ENCODE data around the gene FGF9.

The FGF9 gene

DNA sequence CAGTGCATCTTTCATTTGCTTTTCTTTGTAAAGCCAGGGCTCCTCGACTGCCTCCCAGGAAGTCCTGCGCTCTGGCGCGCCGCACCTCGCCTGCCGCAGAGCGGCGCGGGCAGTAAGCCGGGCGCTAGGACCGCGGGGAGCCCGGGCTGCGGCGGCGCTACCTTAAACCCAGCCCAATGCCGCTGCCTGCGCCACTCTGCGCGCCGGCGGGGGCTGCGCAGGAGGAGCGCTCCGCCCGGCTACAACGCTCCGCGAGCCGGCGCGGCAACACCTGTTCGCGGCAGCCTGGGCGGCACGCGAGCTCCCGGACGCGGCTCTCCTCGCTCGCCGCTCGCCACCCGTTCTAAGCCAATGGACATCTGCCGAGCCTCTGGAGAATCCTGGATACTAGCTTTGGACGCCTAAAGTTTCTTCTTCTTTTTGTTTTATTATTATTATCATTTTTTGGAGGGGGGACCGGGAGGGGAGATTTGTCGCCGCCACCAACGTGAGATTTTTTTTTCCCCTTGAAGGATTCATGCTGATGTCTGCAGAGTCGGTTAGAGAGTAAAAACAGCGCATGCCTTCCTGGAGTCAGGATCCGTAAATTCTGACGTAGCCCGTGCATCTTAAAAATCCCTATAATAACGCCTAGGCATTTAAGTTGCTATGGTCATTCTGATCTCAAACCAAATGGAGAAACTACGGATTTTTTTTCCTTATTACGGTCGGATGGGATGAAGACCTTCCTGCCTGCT lies at the start of gene FGF9:
FGF9 (plus strand) TSS at position 191 of the 737 bp plus-strand sequence. CDS start 840 bp downstream, outside the sequence.
- H3K9ac ChIP-seq (ENCODE audit: low read depth, low read length): peak within 1 kb of the TSS; percentile 36; the same call in 1 of the 2 replicates
- no peak within 1 kb of the TSS for H3K27ac ChIP-seq (ENCODE audit: low read depth, low read length)
- H3K9me3 ChIP-seq (ENCODE audit: control insufficient read depth, insufficient read depth, low read length): no peaks in the 10 kb centered on the region
- peaks cover 98% of the 10 kb centered on the region for H3K27me3 ChIP-seq (ENCODE audit: control insufficient read depth, insufficient read depth, low read length)
- H3K4me1 ChIP-seq (ENCODE audit: control insufficient read depth, insufficient read depth, low read length): peaks cover 34% of the 10 kb centered on the region
- no peaks in the 10 kb centered on the region for H3K36me3 ChIP-seq (ENCODE audit: control insufficient read depth, insufficient read depth, low read length)
- H3K4me3 ChIP-seq (ENCODE audit: low read depth, low read length): peak within 1 kb of the TSS; percentile 76

DNA sequence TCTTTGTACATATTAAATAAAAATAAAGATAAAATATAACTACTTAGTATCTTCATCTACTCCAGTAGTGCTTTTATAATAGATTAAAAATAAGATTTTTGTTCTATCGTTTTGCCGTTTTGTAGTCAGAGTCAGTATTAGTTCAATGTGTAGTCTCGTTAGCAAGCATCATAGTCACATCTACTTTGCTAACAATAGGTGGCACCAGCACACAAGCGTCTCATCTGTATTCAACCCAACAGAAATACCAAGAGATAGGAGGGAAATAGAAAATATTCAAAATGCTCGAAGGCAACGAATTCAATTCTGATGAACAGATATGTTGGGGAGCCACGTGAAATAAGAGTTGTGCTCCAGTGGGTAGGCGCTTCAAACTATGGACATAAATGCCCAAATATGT lies 45.5 kb upstream of the FGF9 start:
- no peaks in the 10 kb centered on the region for H3K36me3 ChIP-seq (ENCODE audit: control insufficient read depth, insufficient read depth, low read length)
- H3K4me3 ChIP-seq (ENCODE audit: low read depth, low read length): no peak overlapping the region
- H3K9ac ChIP-seq (ENCODE audit: low read depth, low read length): no peak overlapping the region
- no peak overlapping the region for H3K27ac ChIP-seq (ENCODE audit: low read depth, low read length)
- H3K27me3 ChIP-seq (ENCODE audit: control insufficient read depth, insufficient read depth, low read length): no peaks in the 10 kb centered on the region
- H3K4me1 ChIP-seq (ENCODE audit: control insufficient read depth, insufficient read depth, low read length): no peaks in the 10 kb centered on the region
- no peaks in the 10 kb centered on the region for H3K9me3 ChIP-seq (ENCODE audit: control insufficient read depth, insufficient read depth, low read length)

DNA sequence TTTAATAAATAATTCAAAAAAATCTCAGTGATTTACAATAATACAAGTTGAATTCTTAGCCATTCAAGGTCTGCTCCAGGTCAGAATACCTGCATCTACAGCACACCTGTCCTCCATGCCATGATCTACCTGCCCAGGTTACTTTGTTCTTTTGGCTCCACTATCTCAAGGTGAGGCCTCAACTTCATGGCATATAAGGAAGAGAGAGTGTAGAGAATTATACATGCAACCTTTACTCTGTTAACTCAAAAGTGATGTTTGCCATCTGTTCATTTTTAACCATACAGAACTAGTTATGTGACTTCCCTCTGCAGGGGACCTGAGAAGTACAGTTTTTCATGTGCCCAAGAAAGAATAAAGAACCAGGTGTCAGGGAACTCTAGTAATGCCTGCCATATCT lies 38.7 kb upstream of the FGF9 start:
- H3K4me3 ChIP-seq (ENCODE audit: low read depth, low read length): no peak overlapping the region

DNA sequence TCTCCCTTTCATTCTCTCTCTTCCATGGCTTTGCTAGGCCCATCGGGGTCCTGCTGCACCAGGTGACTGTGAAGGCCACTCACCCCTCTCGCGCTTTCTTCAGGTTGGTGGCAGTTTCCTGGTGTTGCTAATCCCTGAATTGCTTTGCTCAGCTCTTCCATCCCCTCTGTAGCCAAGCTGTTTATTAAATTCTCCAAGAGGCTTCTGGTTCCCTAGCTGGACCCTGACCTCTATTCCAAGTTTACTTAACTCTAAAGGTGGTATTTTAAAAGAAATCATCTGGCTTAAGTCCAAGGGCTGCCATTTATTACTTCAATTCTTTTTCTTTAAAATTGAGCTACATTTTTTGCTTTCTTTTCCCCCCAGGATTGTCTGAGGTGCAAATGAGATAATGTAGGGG lies 34.2 kb upstream of the FGF9 start:
- Histone ChIP-seq H3K27ac (ENCODE audit: low read depth, low read length) (no peak overlapping the region), H3K27me3 (ENCODE audit: control insufficient read depth, insufficient read depth, low read length) (no peaks in the 10 kb centered on the region)

More for the DNA sequence above, 38.7 kb upstream of the FGF9 start:
- Histone ChIP-seq H3K4me1 (ENCODE audit: control insufficient read depth, insufficient read depth, low read length) (no peaks in the 10 kb centered on the region), H3K9me3 (ENCODE audit: control insufficient read depth, insufficient read depth, low read length) (0 out of 2 replicates have a peak, but pooled peaks cover 7% of the 10 kb centered on the region), H3K27ac (ENCODE audit: low read depth, low read length) (no peak overlapping the region), H3K36me3 (ENCODE audit: control insufficient read depth, insufficient read depth, low read length) (no peaks in the 10 kb centered on the region), H3K9ac (ENCODE audit: low read depth, low read length) (no peak overlapping the region), H3K27me3 (ENCODE audit: control insufficient read depth, insufficient read depth, low read length) (no peaks in the 10 kb centered on the region)

DNA sequence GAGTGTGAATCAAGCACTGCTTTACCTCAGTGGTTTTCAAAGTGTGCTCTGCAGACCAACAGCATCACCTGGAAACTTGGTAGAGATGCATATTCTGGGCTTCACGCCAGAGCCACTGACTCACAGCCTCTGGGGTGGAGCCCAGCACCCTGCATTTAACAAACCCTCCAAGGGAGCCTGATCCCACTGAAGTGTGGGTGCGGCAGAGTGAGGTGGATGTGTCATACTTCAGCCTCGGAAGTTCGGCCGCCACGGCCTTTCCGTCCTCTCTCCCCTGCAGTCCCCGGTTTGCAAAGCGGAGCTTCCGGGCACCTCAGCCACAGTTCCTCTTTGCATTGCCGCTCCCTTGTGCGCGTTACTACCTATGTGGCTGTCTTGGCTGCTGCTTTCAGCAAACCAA lies 33.6 kb upstream of the FGF9 start:
- Histone ChIP-seq H3K27ac (ENCODE audit: low read depth, low read length) (no peak overlapping the region), H3K4me1 (ENCODE audit: control insufficient read depth, insufficient read depth, low read length) (no peaks in the 10 kb centered on the region), H3K27me3 (ENCODE audit: control insufficient read depth, insufficient read depth, low read length) (no peaks in the 10 kb centered on the region), H3K9ac (ENCODE audit: low read depth, low read length) (no peak overlapping the region), H3K36me3 (ENCODE audit: control insufficient read depth, insufficient read depth, low read length) (no peaks in the 10 kb centered on the region), H3K4me3 (ENCODE audit: low read depth, low read length) (no peak overlapping the region), H3K9me3 (ENCODE audit: control insufficient read depth, insufficient read depth, low read length) (no peaks in the 10 kb centered on the region)

More for the DNA sequence above, 34.2 kb upstream of the FGF9 start:
- Histone ChIP-seq H3K4me1 (ENCODE audit: control insufficient read depth, insufficient read depth, low read length) (no peaks in the 10 kb centered on the region), H3K9me3 (ENCODE audit: control insufficient read depth, insufficient read depth, low read length) (0 out of 2 replicates have a peak, but pooled peaks cover 2% of the 10 kb centered on the region), H3K9ac (ENCODE audit: low read depth, low read length) (no peak overlapping the region), H3K4me3 (ENCODE audit: low read depth, low read length) (no peak overlapping the region), H3K36me3 (ENCODE audit: control insufficient read depth, insufficient read depth, low read length) (no peaks in the 10 kb centered on the region)

DNA sequence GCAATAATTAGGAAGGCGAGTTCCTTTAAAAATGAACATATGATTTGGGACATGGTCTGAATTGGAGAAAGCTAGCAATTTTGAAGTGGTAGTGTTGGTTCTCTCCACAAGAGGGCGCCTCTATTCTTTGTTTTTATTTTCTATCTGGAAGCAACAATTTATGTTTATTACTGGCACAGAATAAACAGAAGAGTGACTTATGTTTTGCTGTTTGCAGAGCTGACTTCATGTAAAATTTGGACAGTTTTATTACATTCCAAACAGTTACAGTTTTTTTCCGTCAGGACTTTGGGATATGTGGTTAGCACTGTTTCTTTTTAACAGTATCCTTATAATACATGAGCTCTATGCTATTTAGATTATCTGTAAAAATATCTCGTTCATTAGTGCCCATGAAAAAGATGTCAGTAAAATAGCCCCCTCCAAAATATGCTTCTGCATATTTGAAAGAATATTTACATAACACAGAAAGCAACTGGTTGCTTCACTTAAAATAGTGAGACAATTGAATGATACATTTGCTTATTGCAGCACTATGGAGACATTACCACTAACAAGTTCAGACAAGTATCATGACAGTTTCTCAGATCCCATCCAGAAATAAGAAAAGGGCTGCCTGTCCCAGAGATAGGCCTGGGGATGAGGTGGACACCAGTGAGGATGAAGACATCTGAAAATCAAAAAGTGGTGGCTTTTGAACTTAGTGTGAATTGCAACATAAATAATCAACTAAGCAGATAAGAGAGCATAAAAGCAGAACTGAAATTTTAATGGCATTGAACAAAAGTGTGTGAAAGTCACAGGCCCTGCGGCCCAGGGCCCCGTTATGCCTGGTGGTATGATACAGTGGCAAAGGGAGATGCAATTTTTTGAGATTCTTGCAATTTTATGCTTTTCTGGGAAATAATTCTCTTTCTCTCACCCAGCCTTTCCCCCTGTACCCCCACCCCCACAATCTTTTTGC lies 32.3 kb upstream of the FGF9 start:
- Histone ChIP-seq H3K9me3 (ENCODE audit: control insufficient read depth, insufficient read depth, low read length) (no peaks in the 10 kb centered on the region), H3K4me1 (ENCODE audit: control insufficient read depth, insufficient read depth, low read length) (no peaks in the 10 kb centered on the region), H3K4me3 (ENCODE audit: low read depth, low read length) (no peak overlapping the region), H3K27ac (ENCODE audit: low read depth, low read length) (no peak overlapping the region), H3K27me3 (ENCODE audit: control insufficient read depth, insufficient read depth, low read length) (no peaks in the 10 kb centered on the region), H3K36me3 (ENCODE audit: control insufficient read depth, insufficient read depth, low read length) (no peaks in the 10 kb centered on the region), H3K9ac (ENCODE audit: low read depth, low read length) (no peak overlapping the region)

DNA sequence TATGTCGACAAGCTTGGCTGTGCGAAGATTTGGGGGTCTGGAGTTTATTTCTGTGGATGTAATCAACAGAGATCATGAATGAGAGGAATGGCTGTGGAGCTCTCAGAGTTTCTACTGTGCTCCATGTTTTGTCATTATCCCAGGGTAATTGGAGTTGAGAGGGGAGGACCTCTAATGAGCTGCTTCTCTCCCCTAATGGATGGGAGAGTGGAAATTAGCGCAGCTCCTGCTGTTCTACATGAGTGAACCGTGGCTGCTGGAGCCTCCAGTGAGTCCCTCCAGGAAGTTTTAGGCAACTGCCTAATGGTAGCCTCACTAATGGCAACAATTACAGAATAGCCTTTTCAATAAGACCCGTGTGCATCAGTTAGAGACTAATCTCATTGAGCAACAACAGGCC lies 31.3 kb upstream of the FGF9 start:
- Histone ChIP-seq H3K36me3 (ENCODE audit: control insufficient read depth, insufficient read depth, low read length) (no peaks in the 10 kb centered on the region), H3K9me3 (ENCODE audit: control insufficient read depth, insufficient read depth, low read length) (no peaks in the 10 kb centered on the region), H3K27ac (ENCODE audit: low read depth, low read length) (no peak overlapping the region), H3K9ac (ENCODE audit: low read depth, low read length) (no peak overlapping the region), H3K27me3 (ENCODE audit: control insufficient read depth, insufficient read depth, low read length) (no peaks in the 10 kb centered on the region), H3K4me3 (ENCODE audit: low read depth, low read length) (no peak overlapping the region), H3K4me1 (ENCODE audit: control insufficient read depth, insufficient read depth, low read length) (no peaks in the 10 kb centered on the region)

DNA sequence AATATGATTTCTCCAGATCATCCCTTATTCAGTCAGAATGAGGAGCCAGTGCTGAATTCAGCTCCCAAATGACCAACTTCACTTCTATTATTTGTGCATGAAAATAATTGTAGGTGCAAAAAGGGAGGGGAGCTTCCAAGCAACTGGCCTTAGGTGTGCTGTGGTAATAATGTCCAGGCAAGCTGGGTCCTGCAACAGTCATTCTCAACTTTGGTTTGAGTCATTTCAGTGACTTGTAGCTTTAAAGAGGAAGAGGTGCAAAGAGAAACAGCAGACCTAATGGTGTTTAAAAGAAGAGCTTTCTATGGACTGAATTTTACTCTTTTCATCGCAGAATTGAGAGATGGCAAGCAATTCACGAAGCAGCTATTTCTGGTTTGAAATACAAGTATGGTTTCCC lies 29.2 kb upstream of the FGF9 start:
- H3K27ac ChIP-seq (ENCODE audit: low read depth, low read length): no peak overlapping the region
- H3K9me3 ChIP-seq (ENCODE audit: control insufficient read depth, insufficient read depth, low read length): no peaks in the 10 kb centered on the region
- no peaks in the 10 kb centered on the region for H3K36me3 ChIP-seq (ENCODE audit: control insufficient read depth, insufficient read depth, low read length)
- H3K27me3 ChIP-seq (ENCODE audit: control insufficient read depth, insufficient read depth, low read length): no peaks in the 10 kb centered on the region; the same call in 1 of the 2 replicates
- H3K9ac ChIP-seq (ENCODE audit: low read depth, low read length): no peak overlapping the region
- no peak overlapping the region for H3K4me3 ChIP-seq (ENCODE audit: low read depth, low read length)
- no peaks in the 10 kb centered on the region for H3K4me1 ChIP-seq (ENCODE audit: control insufficient read depth, insufficient read depth, low read length)

DNA sequence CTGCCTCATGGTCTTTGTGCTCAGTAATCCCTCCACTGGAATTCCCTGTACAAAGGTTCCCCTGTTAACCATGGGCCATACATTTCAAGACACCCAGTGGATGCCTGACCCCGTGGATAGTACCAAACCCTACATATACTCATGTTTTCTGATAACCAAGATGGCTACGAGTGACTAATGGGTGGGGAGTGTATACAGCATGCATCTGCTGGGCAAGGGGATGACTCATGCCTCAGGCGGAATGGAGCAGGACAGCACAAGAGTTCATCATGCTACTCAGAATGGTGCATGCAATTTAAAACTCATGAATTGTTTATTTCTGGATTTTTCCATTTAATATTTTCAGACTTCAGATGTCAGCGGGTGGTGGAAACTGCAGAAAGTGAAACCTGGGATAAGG lies 13.3 kb upstream of the FGF9 start:
- H3K9me3 ChIP-seq (ENCODE audit: control insufficient read depth, insufficient read depth, low read length): peaks cover 3% of the 10 kb centered on the region; the same call in 1 of the 2 replicates
- no peak overlapping the region for H3K9ac ChIP-seq (ENCODE audit: low read depth, low read length)
- no peaks in the 10 kb centered on the region for H3K4me1 ChIP-seq (ENCODE audit: control insufficient read depth, insufficient read depth, low read length)
- H3K36me3 ChIP-seq (ENCODE audit: control insufficient read depth, insufficient read depth, low read length): no peaks in the 10 kb centered on the region
- H3K4me3 ChIP-seq (ENCODE audit: low read depth, low read length): no peak overlapping the region
- H3K27me3 ChIP-seq (ENCODE audit: control insufficient read depth, insufficient read depth, low read length): no peaks in the 10 kb centered on the region; the same call in 1 of the 2 replicates
- H3K27ac ChIP-seq (ENCODE audit: low read depth, low read length): no peak overlapping the region

DNA sequence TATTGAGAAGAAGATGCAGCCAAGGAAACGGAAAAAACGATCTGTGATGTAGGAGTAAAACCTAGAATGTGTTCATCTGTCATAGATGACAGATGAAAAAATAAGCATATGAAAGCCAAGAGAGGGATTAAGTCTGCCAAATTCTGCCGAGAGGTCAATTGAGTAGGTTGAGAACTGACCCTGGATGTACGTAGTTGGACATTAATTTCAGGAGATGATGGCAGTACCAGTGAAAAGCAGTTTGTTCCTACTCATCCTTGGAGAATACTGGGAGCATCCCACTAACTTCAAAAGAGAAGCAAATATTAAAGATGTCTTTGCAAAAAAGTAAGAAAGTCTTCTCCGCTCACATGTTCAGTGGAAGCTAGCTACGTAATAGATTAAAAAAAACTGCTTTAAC lies 11.8 kb upstream of the FGF9 start:
- H3K9me3 ChIP-seq (ENCODE audit: control insufficient read depth, insufficient read depth, low read length): peaks cover 3% of the 10 kb centered on the region; the same call in 1 of the 2 replicates
- H3K9ac ChIP-seq (ENCODE audit: low read depth, low read length): no peak overlapping the region
- H3K36me3 ChIP-seq (ENCODE audit: control insufficient read depth, insufficient read depth, low read length): no peaks in the 10 kb centered on the region
- H3K27me3 ChIP-seq (ENCODE audit: control insufficient read depth, insufficient read depth, low read length): peaks cover 5% of the 10 kb centered on the region
- H3K4me3 ChIP-seq (ENCODE audit: low read depth, low read length): no peak overlapping the region
- H3K27ac ChIP-seq (ENCODE audit: low read depth, low read length): no peak overlapping the region
- H3K4me1 ChIP-seq (ENCODE audit: control insufficient read depth, insufficient read depth, low read length): no peaks in the 10 kb centered on the region

Data from HUES48 (cell line).